Fibroblast of mammary gland (primary cell): ENCODE measurements around the gene LCN2.
"Not testable (repeated sequence)": the region's sequence is repeated elsewhere in the genome, so short reads cannot be mapped to it uniquely, and the experiment has no call there.

Experiments
- DNase-seq: peaks from one replicate; pipeline ENCODE4 v3.0.0-alpha.2; 2010; ENCODE audit warnings: low read depth
- H3K4me3 ChIP-seq: 2 replicates; pipeline ENCODE4 v1.5.1; 2011; ENCODE audit warnings: low read depth, mild to moderate bottlenecking, low read length, moderate library complexity; ENCODE audit not compliant: control insufficient read depth
- TF ChIP-seq, protein P1 (sequence below): conservative IDR thresholded peaks from 2 replicates; pipeline ENCODE4 v1.5.1; 2011; ENCODE audit warnings: low read depth, low read length, inconsistent platforms; ENCODE audit not compliant: control insufficient read depth, insufficient read depth

LCN2 gene

DNA sequence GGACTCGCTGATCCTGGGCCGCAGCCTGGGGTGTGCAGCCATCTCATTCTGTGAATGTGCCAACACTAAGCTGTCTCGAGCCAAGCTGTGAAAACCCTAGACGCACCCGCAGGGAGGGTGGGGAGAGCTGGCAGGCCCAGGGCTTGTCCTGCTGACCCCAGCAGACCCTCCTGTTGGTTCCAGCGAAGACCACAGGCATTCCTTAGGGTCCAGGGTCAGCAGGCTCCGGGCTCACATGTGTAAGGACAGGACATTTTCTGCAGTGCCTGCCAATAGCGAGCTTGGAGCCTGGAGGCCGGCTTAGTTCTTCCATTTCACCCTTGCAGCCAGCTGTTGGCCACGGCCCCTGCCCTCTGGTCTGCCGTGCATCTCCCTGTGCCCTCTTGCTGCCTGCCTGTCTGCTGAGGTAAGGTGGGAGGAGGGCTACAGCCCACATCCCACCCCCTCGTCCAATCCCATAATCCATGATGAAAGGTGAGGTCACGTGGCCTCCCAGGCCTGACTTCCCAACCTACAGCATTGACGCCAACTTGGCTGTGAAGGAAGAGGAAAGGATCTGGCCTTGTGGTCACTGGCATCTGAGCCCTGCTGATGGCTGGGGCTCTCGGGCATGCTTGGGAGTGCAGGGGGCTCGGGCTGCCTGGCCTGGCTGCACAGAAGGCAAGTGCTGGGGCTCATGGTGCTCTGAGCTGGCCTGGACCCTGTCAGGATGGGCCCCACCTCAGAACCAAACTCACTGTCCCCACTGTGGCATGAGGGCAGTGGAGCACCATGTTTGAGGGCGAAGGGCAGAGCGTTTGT is 41.6 kb upstream of the LCN2 start:
- H3K4me3 ChIP-seq, result no peak overlapping the region
- DNase-seq, result no peak
- TF ChIP-seq, protein P1, sequence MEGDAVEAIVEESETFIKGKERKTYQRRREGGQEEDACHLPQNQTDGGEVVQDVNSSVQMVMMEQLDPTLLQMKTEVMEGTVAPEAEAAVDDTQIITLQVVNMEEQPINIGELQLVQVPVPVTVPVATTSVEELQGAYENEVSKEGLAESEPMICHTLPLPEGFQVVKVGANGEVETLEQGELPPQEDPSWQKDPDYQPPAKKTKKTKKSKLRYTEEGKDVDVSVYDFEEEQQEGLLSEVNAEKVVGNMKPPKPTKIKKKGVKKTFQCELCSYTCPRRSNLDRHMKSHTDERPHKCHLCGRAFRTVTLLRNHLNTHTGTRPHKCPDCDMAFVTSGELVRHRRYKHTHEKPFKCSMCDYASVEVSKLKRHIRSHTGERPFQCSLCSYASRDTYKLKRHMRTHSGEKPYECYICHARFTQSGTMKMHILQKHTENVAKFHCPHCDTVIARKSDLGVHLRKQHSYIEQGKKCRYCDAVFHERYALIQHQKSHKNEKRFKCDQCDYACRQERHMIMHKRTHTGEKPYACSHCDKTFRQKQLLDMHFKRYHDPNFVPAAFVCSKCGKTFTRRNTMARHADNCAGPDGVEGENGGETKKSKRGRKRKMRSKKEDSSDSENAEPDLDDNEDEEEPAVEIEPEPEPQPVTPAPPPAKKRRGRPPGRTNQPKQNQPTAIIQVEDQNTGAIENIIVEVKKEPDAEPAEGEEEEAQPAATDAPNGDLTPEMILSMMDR, result no peak

GRCh38 chr9:128108269-128109049 is 40.8 kb upstream of the LCN2 start:
- H3K4me3 ChIP-seq, result no peak overlapping the region
- TF ChIP-seq, protein P1, result no peak
- no peak for DNase-seq

DNA sequence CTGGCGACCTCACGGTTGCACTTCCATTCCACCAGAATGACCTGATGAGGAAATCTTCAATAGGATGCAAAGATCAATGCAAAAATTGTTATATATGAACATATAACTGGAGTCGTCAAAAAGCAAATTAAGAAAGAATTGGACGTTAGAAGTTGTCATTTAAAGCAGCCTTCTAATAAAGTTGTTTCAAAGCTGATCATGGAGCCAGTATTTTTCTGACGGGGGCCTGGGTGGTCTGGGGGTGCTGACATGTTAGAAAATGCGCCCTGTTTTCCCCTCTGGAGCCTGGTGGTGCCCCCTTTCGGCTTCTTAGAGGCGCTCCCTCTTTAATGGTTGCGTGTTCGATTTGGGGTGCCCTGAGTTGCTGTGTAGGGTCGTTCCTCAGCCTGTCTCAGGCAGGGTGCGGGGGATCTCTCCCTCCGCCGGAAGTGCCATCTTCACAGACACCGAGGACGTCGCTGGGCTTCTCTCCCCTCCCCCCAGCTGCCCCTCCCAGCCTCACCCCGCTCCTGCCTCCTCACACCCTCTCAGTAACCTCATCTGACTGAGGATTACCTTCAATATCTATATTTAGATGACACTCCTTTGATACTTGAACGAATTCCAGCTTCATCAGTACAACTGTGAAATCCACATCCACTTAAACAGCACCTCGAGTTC is 40.1 kb upstream of the LCN2 start:
- TF ChIP-seq, protein P1, result no peak
- no peak for DNase-seq
- no peak overlapping the region for H3K4me3 ChIP-seq

GRCh38 chr9:128111726-128112125 is 37.5 kb upstream of the LCN2 start:
- not testable (repeated sequence) for DNase-seq

DNA sequence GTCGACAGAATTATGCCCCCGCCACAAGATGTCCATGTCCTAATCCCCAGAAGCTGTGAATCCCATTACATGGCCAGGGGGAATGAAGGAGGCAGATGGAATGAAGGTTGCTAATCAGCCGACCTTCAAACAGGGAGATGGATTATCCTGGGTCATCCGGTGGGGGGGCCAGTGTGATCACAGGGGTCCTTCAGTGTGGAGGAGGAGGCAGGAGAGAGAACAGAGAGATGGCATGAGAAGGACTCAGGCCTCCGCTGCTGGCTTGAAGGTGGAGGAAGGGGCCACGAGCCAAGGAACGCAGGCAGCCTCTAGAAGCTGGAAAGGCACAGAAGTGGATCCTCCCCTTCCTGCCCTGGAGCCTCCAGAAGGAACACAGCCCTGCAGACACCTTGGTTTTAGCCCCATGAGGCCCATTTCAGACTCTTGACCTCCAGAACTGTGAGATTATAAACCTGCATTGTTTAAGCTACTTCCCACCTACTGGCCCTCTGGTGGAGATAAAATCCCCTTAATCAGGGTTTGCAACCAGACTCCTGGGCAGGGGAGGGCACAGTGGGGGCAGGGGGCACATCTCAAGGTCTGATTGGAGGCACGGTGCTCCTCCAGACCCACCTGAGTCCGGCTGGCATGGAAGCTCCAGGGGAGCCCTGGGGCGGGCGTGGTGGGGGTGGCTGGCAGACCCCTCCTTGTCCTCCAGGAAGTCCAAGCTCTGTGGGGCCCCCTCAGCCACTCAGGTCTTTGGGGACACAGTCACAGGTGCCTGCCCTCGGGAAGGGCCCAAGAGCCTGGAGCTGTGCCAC is 35.5 kb upstream of the LCN2 start:
- TF ChIP-seq, protein P1, result no peak
- no peak overlapping the region for H3K4me3 ChIP-seq
- no peak for DNase-seq

More at GRCh38 chr9:128111726-128112125, 37.5 kb upstream of the LCN2 start:
- not testable (repeated sequence) for H3K4me3 ChIP-seq

GRCh38 chr9:128114326-128115186 is 34.7 kb upstream of the LCN2 start:
- no peak for DNase-seq
- TF ChIP-seq, protein P1, result no peak
- no peak overlapping the region for H3K4me3 ChIP-seq
